WERI-Rb-1 (cell line): ENCODE measurements around the gene LRRC30.

ENCODE experiments used
- DNase-seq: peaks from one replicate; pipeline ENCODE4 v3.0.0-alpha.2; 2020
- H3K27ac ChIP-seq: fragments of 250-450 bp; sonication (Bioruptor Pico); 2 replicates; pipeline ENCODE4 v1.5.1; 2020; ENCODE audit warnings: mild to moderate bottlenecking, moderate library complexity
- H3K27me3 ChIP-seq: fragments of 250-450 bp; sonication (Bioruptor Pico); 2 replicates; pipeline ENCODE4 v1.5.1; 2021; ENCODE audit warnings: mild to moderate bottlenecking, low read depth, moderate library complexity; ENCODE audit not compliant: insufficient read depth, severe bottlenecking
- H3K36me3 ChIP-seq: fragments of 250-450 bp; sonication (Bioruptor Pico); 2 replicates; pipeline ENCODE4 v1.5.1; 2020; ENCODE audit warnings: mild to moderate bottlenecking, moderate library complexity
- H3K4me3 ChIP-seq: 2 replicates; pipeline ENCODE4 v1.5.1; 2011; ENCODE audit warnings: low read depth, mild to moderate bottlenecking, control low read depth, low read length
- H3K9me3 ChIP-seq: fragments of 250-450 bp; sonication (Bioruptor Pico); 2 replicates; pipeline ENCODE4 v1.5.1; 2021; ENCODE audit warnings: mild to moderate bottlenecking, moderate library complexity; ENCODE audit not compliant: severe bottlenecking
- CTCF ChIP-seq: IDR thresholded peaks from 2 replicates; pipeline ENCODE4 v1.5.1; 2011; ENCODE audit warnings: low read depth, mild to moderate bottlenecking, control low read depth, inconsistent platforms, low read length

LRRC30 gene

GRCh38 chr18:7230626-7231349 lies at the start of gene LRRC30:
LRRC30 (plus strand) TSS chr18:7231089; CDS start chr18:7231139, 50 bp downstream.
- no peak for TF ChIP-seq CTCF
- no peaks in the 10 kb centered on the region for H3K36me3 ChIP-seq

GRCh38 chr18:7185701-7186100 lies 45.2 kb upstream of the LRRC30 start:
- no peak for TF ChIP-seq CTCF
- Histone ChIP-seq H3K4me3 (no peak overlapping the region), H3K27me3 (no peaks in the 10 kb centered on the region), H3K9me3 (no peaks in the 10 kb centered on the region), H3K36me3 (no peaks in the 10 kb centered on the region), H3K27ac (no peak overlapping the region)
- DNase-seq, result no peak

More at GRCh38 chr18:7230626-7231349, at the start of gene LRRC30:
- H3K27ac ChIP-seq, result no peak within 1 kb of the TSS
- peaks cover 2% of the 10 kb centered on the region for H3K9me3 ChIP-seq
- peak; percentile 62 for DNase-seq
- no peak within 1 kb of the TSS for H3K4me3 ChIP-seq
- no peaks in the 10 kb centered on the region for H3K27me3 ChIP-seq

GRCh38 chr18:7190547-7191156 lies 40.2 kb upstream of the LRRC30 start:
- Histone ChIP-seq H3K27ac (no peak overlapping the region), H3K9me3 (peaks cover 2% of the 10 kb centered on the region), H3K36me3 (no peaks in the 10 kb centered on the region), H3K4me3 (no peak overlapping the region), H3K27me3 (no peaks in the 10 kb centered on the region)
- DNase-seq, result no peak
- no peak for TF ChIP-seq CTCF

GRCh38 chr18:7191736-7192135 lies 39.2 kb upstream of the LRRC30 start:
- Histone ChIP-seq H3K9me3 (peaks cover 2% of the 10 kb centered on the region), H3K27ac (no peak overlapping the region), H3K4me3 (no peak overlapping the region), H3K36me3 (no peaks in the 10 kb centered on the region), H3K27me3 (no peaks in the 10 kb centered on the region)
- DNase-seq, result no peak
- no peak for TF ChIP-seq CTCF

- no peaks in the 10 kb centered on the region for H3K36me3 ChIP-seq
- no peaks in the 10 kb centered on the region for H3K27me3 ChIP-seq
- no peak overlapping the region for H3K4me3 ChIP-seq
- no peak overlapping the region for H3K27ac ChIP-seq
- H3K9me3 ChIP-seq, result peaks cover 2% of the 10 kb centered on the region
- no peak for DNase-seq
- TF ChIP-seq CTCF, result no peak
These were observed 35.6 kb upstream of the LRRC30 start for GRCh38 chr18:7195266-7195665.
